Middle frontal gyrus (tissue), 1 donor: ENCODE results near the gene CACNA1A.
"Not testable (repeated sequence)": the region's sequence is repeated elsewhere in the genome, so short reads cannot be mapped to it uniquely, and the experiment has no call there.

Experiments used
- DNase-seq: peaks from one replicate; pipeline ENCODE4 v3.0.0-alpha.2; 2015; ENCODE audit warnings: low spot score; ENCODE audit errors: extremely low spot score

Gene CACNA1A

GRCh38 chr19:13366529-13367143, 139.6 kb downstream of the CACNA1A start:
- DNase-seq: no peak

GRCh38 chr19:13363954-13364353, 142.3 kb downstream of the CACNA1A start:
- no peak for DNase-seq

- no peak for DNase-seq
Observed at GRCh38 chr19:13363245-13363644, 143.0 kb downstream of the CACNA1A start.

GRCh38 chr19:13362668-13363067, 143.6 kb downstream of the CACNA1A start:
- no peak for DNase-seq

GRCh38 chr19:13361726-13362125, 144.6 kb downstream of the CACNA1A start:
- not testable (repeated sequence) for DNase-seq

GRCh38 chr19:13356686-13357280, 149.5 kb downstream of the CACNA1A start:
- DNase-seq: no peak

GRCh38 chr19:13356185-13356584, 150.1 kb downstream of the CACNA1A start:
- DNase-seq: no peak

GRCh38 chr19:13355356-13355755, 150.9 kb downstream of the CACNA1A start:
- DNase-seq: no peak

GRCh38 chr19:13353625-13354024, 152.7 kb downstream of the CACNA1A start:
- DNase-seq: no peak

GRCh38 chr19:13350759-13351158, 155.5 kb downstream of the CACNA1A start:
- no peak for DNase-seq

- no peak for DNase-seq
Observed at GRCh38 chr19:13350072-13350471, 156.2 kb downstream of the CACNA1A start.

GRCh38 chr19:13347367-13347766, 158.9 kb downstream of the CACNA1A start:
- no peak for DNase-seq

- no peak for DNase-seq
Observed at GRCh38 chr19:13343514-13343913, 162.8 kb downstream of the CACNA1A start.

- DNase-seq: no peak
Observed at GRCh38 chr19:13342672-13343071, 163.6 kb downstream of the CACNA1A start.

- DNase-seq: no peak
Observed at GRCh38 chr19:13339869-13340268, 166.4 kb downstream of the CACNA1A start.

GRCh38 chr19:13337181-13337580, 169.1 kb downstream of the CACNA1A start:
- no peak for DNase-seq

- no peak for DNase-seq
Observed at GRCh38 chr19:13334801-13335481, 171.3 kb downstream of the CACNA1A start.

GRCh38 chr19:13330285-13330684, 176.0 kb downstream of the CACNA1A start:
- DNase-seq: no peak

- no peak for DNase-seq
Observed at GRCh38 chr19:13329766-13330165, 176.5 kb downstream of the CACNA1A start.

GRCh38 chr19:13328241-13328640, 178.0 kb downstream of the CACNA1A start:
- DNase-seq: no peak

GRCh38 chr19:13319526-13319925, 186.8 kb downstream of the CACNA1A start:
- no peak for DNase-seq

GRCh38 chr19:13318190-13318589, 188.1 kb downstream of the CACNA1A start:
- no peak for DNase-seq

- no peak for DNase-seq
Observed at GRCh38 chr19:13315495-13315894, 190.8 kb downstream of the CACNA1A start.
